AG04450 (cell line): ENCODE measurements around the gene CHIT1. TPM values are rescaled to one million over a fixed set of nuclear protein-coding genes. Genes with fewer than 3 reads are reported as not detected.

ENCODE experiments used
- CTCF ChIA-PET: fragments of 300-600, 350-600 bp; formaldehyde crosslinking; extraction: SDS; loops from one replicate; lab custom pipeline; 2022; ENCODE audit warnings: antibody characterized with exemption, inconsistent platforms; lab: Charles Lee
- POLR2A ChIA-PET: fragments of 350-600 bp; formaldehyde crosslinking; extraction: SDS; loops from one replicate; lab custom pipeline; 2021; ENCODE audit warnings: antibody characterized with exemption, inconsistent platforms; lab: Yijun Ruan, JAX
- DNase-seq: peaks from one replicate; pipeline ENCODE4 v3.0.0-alpha.2; 2011; ENCODE audit warnings: low read depth, low spot score
- H3K27ac ChIP-seq: one replicate; pipeline ENCODE4 v1.5.1; 2012; ENCODE audit warnings: low read depth, low read length, control low read depth
- H3K27me3 ChIP-seq: one replicate; pipeline ENCODE4 v1.6.0; 2012; ENCODE audit warnings: low read length; ENCODE audit not compliant: control insufficient read depth, insufficient read depth
- H3K4me3 ChIP-seq: 2 replicates; pipeline ENCODE4 v1.5.1; 2011; ENCODE audit warnings: mild to moderate bottlenecking, low read depth, low read length, control low read depth
- H3K9me3 ChIP-seq: 2 replicates; pipeline ENCODE4 v1.5.1; 2012; ENCODE audit warnings: low read length; ENCODE audit not compliant: control insufficient read depth, insufficient read depth
- polyA plus RNA-seq: library from polyadenylated mRNA; depleted of rRNA; stranded (reverse); fragments of >200 nt; gene quantifications from 2 replicates; pipeline ENCODE4 v1.2.3, GENCODE V29; 2011
- TF ChIP-seq, protein P1 (sequence below): IDR thresholded peaks from 2 replicates; pipeline ENCODE4 v1.5.1; 2011; ENCODE audit warnings: low read depth, low read length, control low read depth, inconsistent platforms

CHIT1 gene
- polyA plus RNA-seq, 1 experiment = not detected

DNA sequence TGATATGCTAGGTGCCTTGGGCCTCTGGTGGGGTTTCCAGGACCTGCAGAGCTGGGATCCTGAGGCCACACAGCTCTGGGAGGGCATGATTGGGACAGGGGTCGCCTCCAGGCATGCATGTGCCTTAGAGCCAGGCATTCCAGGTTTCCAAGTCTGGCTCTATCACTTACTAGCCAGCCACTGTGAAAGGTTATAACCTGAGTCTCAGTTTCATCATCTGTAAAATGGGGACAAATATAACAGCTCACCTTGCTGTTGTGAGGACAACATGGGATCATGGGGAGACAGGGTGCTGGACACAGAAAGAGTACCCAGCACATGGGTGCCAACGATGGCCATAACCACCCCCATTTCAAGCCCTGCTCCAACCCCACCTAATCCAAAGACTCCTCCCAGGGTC, 45.6 kb downstream of the CHIT1 start:
- no peak overlapping the region for H3K27ac ChIP-seq
- TF ChIP-seq, protein P1, sequence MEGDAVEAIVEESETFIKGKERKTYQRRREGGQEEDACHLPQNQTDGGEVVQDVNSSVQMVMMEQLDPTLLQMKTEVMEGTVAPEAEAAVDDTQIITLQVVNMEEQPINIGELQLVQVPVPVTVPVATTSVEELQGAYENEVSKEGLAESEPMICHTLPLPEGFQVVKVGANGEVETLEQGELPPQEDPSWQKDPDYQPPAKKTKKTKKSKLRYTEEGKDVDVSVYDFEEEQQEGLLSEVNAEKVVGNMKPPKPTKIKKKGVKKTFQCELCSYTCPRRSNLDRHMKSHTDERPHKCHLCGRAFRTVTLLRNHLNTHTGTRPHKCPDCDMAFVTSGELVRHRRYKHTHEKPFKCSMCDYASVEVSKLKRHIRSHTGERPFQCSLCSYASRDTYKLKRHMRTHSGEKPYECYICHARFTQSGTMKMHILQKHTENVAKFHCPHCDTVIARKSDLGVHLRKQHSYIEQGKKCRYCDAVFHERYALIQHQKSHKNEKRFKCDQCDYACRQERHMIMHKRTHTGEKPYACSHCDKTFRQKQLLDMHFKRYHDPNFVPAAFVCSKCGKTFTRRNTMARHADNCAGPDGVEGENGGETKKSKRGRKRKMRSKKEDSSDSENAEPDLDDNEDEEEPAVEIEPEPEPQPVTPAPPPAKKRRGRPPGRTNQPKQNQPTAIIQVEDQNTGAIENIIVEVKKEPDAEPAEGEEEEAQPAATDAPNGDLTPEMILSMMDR = no peak
- no peak overlapping the region for H3K4me3 ChIP-seq
- ChIA-PET POLR2A (no interaction called here), CTCF (no interaction called here)
- H3K9me3 ChIP-seq = no peaks in the 10 kb centered on the region; the same call in 1 of the 2 replicates
- H3K27me3 ChIP-seq = peaks cover 8% of the 10 kb centered on the region
- DNase-seq = no peak

DNA sequence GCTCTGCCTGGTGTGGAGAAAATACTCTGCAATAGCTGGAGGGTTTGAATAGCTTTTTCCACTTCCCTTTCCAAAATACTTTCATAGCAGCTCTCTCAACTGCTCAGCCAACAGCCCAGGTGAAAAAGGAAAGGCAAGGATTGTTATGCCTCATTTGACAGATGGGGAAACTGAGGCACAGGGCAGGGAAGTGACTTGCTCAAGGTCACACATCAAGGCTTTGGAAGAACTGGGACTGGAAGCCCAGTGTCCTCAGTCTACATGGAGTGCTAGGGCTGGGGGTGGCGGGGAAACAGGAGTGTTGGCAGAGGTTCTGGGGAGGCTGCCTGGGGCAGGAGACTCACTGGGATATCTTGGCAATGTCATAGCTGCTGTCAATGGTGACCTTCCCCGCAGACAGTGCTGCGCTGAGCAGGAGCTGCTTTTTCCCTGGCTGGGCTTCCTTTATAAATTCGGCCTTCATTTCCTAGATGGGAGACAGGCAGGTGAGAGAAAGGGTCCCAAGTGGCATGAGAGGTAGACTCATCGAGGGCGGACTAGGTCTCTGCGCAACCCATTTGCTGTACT, 47.0 kb downstream of the CHIT1 start:
- H3K9me3 ChIP-seq = no peaks in the 10 kb centered on the region; the same call in 1 of the 2 replicates
- no peak for DNase-seq
- peaks cover 3% of the 10 kb centered on the region for H3K27me3 ChIP-seq
- H3K27ac ChIP-seq = no peak overlapping the region
- CTCF ChIA-PET = interaction anchor here (1.2 to 1.8 kb wide), 2 partner anchors 10 to 142 kb away, joined by 5 to 6 read pairs; no protein-coding TSS in a partner anchor
- no peak overlapping the region for H3K4me3 ChIP-seq
- POLR2A ChIA-PET = no interaction called here
- TF ChIP-seq, protein P1 = no peak

DNA sequence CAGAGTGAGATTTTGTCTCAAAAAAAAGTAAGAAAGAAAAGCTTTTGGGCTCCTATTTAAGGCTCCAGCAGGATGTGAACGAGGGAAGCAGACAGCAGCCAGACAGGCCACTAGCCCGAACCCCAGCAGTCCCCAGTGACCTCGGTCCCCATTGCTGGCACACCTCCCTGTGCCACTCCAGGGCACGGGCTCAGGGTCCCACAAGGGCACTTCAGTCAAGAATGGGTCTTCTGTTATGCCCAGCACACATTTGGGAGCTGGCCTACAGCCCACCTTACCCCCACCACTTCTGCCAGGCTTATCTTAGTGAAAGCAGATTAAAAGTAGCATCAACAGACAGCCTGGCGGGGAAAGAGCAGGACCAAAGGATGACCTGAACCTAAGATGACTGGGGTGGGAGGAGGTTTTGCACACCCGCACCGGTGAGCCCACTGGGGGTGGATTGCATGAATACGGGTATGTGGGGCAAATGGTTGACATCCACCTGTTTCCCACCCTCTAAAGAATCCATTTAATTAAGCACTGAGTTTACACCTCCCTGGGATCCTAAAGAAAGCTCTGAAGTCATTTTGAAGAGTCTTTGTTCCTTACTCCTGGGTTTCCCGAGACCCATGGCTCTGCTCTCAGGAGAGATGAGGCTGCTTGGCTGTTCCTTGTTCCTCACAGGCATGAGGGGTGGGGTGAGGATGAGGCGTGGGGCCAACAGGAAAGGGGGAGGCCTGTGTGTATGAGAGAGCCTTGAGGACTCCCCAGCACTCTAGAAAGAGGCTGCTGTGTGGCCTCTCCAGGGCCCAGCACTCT, 47.7 kb downstream of the CHIT1 start:
- CTCF ChIA-PET = interaction anchor here (1.2 to 1.8 kb wide), 2 partner anchors 9 to 142 kb away, joined by 5 to 6 read pairs; no protein-coding TSS in a partner anchor
- H3K27ac ChIP-seq = no peak overlapping the region
- H3K4me3 ChIP-seq = no peak overlapping the region
- POLR2A ChIA-PET = no interaction called here
- DNase-seq = no peak
- no peaks in the 10 kb centered on the region; the same call in 1 of the 2 replicates for H3K9me3 ChIP-seq
- H3K27me3 ChIP-seq = peaks cover 3% of the 10 kb centered on the region
- TF ChIP-seq, protein P1 = no peak

DNA sequence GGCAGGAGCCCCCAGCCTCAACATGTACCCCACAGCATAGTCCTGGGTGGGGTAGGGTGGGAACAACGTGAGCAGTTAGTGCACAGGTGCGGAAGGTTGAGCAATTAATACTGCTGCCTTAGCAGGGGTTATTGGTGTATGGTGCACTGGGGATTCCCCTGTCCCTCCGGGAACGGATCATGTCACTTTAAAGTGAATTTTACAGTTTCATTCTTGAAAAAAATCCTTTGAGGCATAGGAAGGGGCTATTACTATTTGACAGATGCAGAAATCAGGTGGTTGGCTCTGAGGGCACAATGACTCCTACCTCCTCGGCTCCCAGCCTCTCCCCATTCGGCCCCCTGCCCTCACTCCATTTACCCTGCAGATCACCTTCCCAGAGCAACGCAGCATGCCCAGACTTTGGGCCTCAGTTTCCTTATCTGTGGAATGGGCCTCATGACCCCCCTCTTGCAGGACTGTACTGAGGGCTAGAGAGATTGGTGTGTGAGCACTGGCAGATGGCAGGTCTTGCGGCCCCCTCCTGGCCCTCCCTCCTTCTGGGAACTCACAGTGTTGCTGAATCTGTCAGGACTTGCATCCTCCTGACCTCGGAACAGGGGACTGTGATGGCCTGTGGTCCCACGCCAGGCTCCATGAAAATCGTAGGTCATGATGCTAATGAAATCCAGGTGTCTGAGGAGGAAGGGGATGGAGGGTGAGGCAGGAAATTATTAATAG, 48.7 kb downstream of the CHIT1 start:
- Histone ChIP-seq H3K27ac (no peak overlapping the region), H3K4me3 (no peak overlapping the region), H3K9me3 (no peaks in the 10 kb centered on the region; the same call in 1 of the 2 replicates), H3K27me3 (peaks cover 3% of the 10 kb centered on the region)
- ChIA-PET POLR2A (no interaction called here), CTCF (no interaction called here)
- TF ChIP-seq, protein P1 = no peak
- DNase-seq = no peak

DNA sequence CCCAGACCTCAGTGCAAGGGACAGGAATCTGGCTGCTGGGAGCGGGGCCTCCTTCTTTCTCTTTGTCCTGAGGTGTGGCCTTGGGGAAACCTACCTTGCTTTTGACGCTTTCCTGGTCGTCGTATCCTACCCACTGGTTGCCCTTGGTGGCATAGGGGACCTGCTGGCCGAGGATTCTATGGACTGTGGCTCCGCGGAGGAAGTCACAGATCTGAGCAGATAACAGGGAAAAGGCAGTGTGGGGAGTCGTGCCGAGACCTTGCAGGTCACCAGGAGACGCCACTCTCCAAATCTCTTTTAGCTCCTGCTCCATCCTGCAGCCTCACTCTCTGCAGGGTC, 49.8 kb downstream of the CHIT1 start:
- no peak overlapping the region for H3K27ac ChIP-seq
- TF ChIP-seq, protein P1 = no peak
- no peak for DNase-seq
- POLR2A ChIA-PET = no interaction called here
- no peaks in the 10 kb centered on the region; the same call in 1 of the 2 replicates for H3K9me3 ChIP-seq
- H3K4me3 ChIP-seq = no peak overlapping the region
- CTCF ChIA-PET = interaction anchor here (1.7 kb wide), 1 partner anchor 140 kb away, joined by 5 read pairs; no protein-coding TSS in a partner anchor
- no peaks in the 10 kb centered on the region for H3K27me3 ChIP-seq
